H1 (cell line): ENCODE results near the gene FMN2. TPM values are rescaled to one million over a fixed set of nuclear protein-coding genes. Genes with fewer than 3 reads are reported as not detected.
A peak's percentile ranks its signal among the peaks of the same experiment; 100 is the strongest.

Experiments
- CTCF ChIA-PET: fragments of 300-600 bp; sonication (Branson Sonifier 250); formaldehyde crosslinking; loops from one replicate; lab custom pipeline; 2021; ENCODE audit not compliant: partially characterized antibody; lab: Charles Lee
- POLR2A ChIA-PET: fragments of 300-600 bp; sonication (Branson Sonifier 250); formaldehyde crosslinking; loops from one replicate; lab custom pipeline; 2021; ENCODE audit warnings: inconsistent platforms; ENCODE audit not compliant: partially characterized antibody; lab: Charles Lee
- DNase-seq, 2 experiments: peaks; one replicate each; pipeline versions ENCODE4 v3.0.0 to v3.0.0-alpha.2; 2010 to 2022; ENCODE audit warnings: low spot score in 2 of 2, low read depth in 1 of 2, mixed read lengths in 1 of 2
- FAIRE-seq: peaks from 2 replicates; lab custom pipeline; 2011; peaks lifted over from hg19 to GRCh38; lab: Jason Lieb, UNC
- H2AFZ ChIP-seq: 2 replicates; pipeline ENCODE4 v1.8.1; 2012; ENCODE audit warnings: low read length, inconsistent platforms
- H2AK5ac ChIP-seq: 2 replicates; pipeline ENCODE4 v1.6.1; 2013; ENCODE audit warnings: low read depth, low read length
- H2BK120ac ChIP-seq: replicated peaks from 2 replicates; pipeline ENCODE3; 2013; ENCODE audit warnings: low read depth, low read length, inconsistent platforms
- H2BK12ac ChIP-seq: 2 replicates; pipeline ENCODE4 v1.6.1; 2013; ENCODE audit warnings: low read depth, low read length
- H2BK15ac ChIP-seq: 2 replicates; pipeline ENCODE4 v1.6.1; 2013; ENCODE audit warnings: low read length
- H2BK20ac ChIP-seq: 2 replicates; pipeline ENCODE4 v1.6.1; 2013; ENCODE audit warnings: low read length
- H2BK5ac ChIP-seq: 2 replicates; pipeline ENCODE4 v1.6.1; 2013; ENCODE audit warnings: low read depth, low read length
- H3K14ac ChIP-seq: 2 replicates; pipeline ENCODE4 v1.6.1; 2013; ENCODE audit warnings: inconsistent platforms; ENCODE audit not compliant: insufficient read length
- H3K18ac ChIP-seq: 2 replicates; pipeline ENCODE4 v1.6.1; 2013; ENCODE audit warnings: low read length; ENCODE audit errors: extremely low read depth
- H3K23ac ChIP-seq: 2 replicates; pipeline ENCODE4 v1.6.1; 2013; ENCODE audit warnings: inconsistent platforms; ENCODE audit not compliant: insufficient read length
- H3K23me2 ChIP-seq: 2 replicates; pipeline ENCODE4 v1.6.1; 2013; ENCODE audit warnings: low read depth, low read length
- H3K27ac ChIP-seq: 2 replicates; pipeline ENCODE4 v1.6.1; 2011; ENCODE audit warnings: low read depth, low read length, inconsistent platforms
- H3K27me3 ChIP-seq, 4 experiments: replicated peaks in 1 of 4; 1 replicate in 1 of 4; 2 replicates in 3 of 4; pipeline versions ENCODE4 v1.6.1 to v1.8.1; 2011 to 2013; ENCODE audit warnings: low read length in 3 of 4, mild to moderate bottlenecking in 3 of 4, inconsistent platforms in 2 of 4, mixed read lengths in 2 of 4, moderate library complexity in 1 of 4; ENCODE audit not compliant: control insufficient read depth in 3 of 4, insufficient read depth in 3 of 4; ENCODE audit errors: extremely low read depth in 1 of 4
- H3K36me3 ChIP-seq, 4 experiments: 2 replicates each; pipeline versions ENCODE4 v1.6.1 to v1.8.1; 2011 to 2013; ENCODE audit warnings: mild to moderate bottlenecking in 4 of 4, low read length in 3 of 4, moderate library complexity in 2 of 4, control low read depth in 1 of 4, inconsistent platforms in 1 of 4; ENCODE audit not compliant: insufficient read depth in 4 of 4, control insufficient read depth in 2 of 4
- H3K4ac ChIP-seq: replicated peaks from 2 replicates; pipeline ENCODE3; 2013; ENCODE audit warnings: low read length, low read depth, mixed read lengths, inconsistent platforms; ENCODE audit not compliant: insufficient read length
- H3K4me1 ChIP-seq, 4 experiments: replicated peaks in 1 of 4; 1 replicate in 1 of 4; 2 replicates in 3 of 4; pipeline versions ENCODE4 v1.6.1 to v1.8.1; 2011 to 2013; ENCODE audit warnings: low read length in 3 of 4, inconsistent platforms in 2 of 4, mixed read lengths in 1 of 4; ENCODE audit not compliant: insufficient read depth in 4 of 4, control insufficient read depth in 3 of 4
- H3K4me2 ChIP-seq, 2 experiments: 2 replicates each; pipeline versions ENCODE4 v1.6.1 to v1.8.1; 2011 to 2013; ENCODE audit warnings: low read depth in 2 of 2, low read length in 2 of 2, control low read depth in 1 of 2, inconsistent platforms in 1 of 2, mild to moderate bottlenecking in 1 of 2; ENCODE audit not compliant: insufficient read depth in 1 of 2
- H3K4me3 ChIP-seq, 4 experiments: fragments of 200-600, 300-600 bp in 1 of 4; sonication (generic), shearing (Covaris generic), sonication (Bioruptor Twin) in 1 of 4; 2 replicates each; pipeline versions ENCODE4 v1.5.1 to v1.8.1; 2011 to 2016; ENCODE audit warnings: low read length in 4 of 4, low read depth in 3 of 4, control low read depth in 2 of 4, inconsistent platforms in 2 of 4, mild to moderate bottlenecking in 2 of 4, mixed read lengths in 1 of 4, moderate library complexity in 1 of 4; ENCODE audit not compliant: insufficient read depth in 2 of 4; ENCODE audit errors: extremely low read depth in 1 of 4
- H3K56ac ChIP-seq: replicated peaks from 2 replicates; pipeline ENCODE3; 2013; ENCODE audit warnings: low read depth, mild to moderate bottlenecking, mixed read lengths, low read length, inconsistent platforms; ENCODE audit not compliant: insufficient read length
- H3K79me1 ChIP-seq: 2 replicates; pipeline ENCODE4 v1.6.1; 2013; ENCODE audit warnings: low read depth, low read length, control low read depth
- H3K79me2 ChIP-seq, 2 experiments: 2 replicates each; pipeline versions ENCODE4 v1.6.1 to v1.8.1; 2012 to 2013; ENCODE audit warnings: low read length in 2 of 2, mild to moderate bottlenecking in 2 of 2, inconsistent platforms in 1 of 2; ENCODE audit not compliant: insufficient read depth in 2 of 2, control insufficient read depth in 1 of 2
- H3K9ac ChIP-seq, 4 experiments: replicated peaks in 1 of 4; 1 replicate in 1 of 4; 2 replicates in 3 of 4; pipeline versions ENCODE4 v1.6.1 to v1.8.1; 2011 to 2013; ENCODE audit warnings: low read depth in 3 of 4, low read length in 3 of 4, control low read depth in 2 of 4, mild to moderate bottlenecking in 2 of 4, moderate library complexity in 2 of 4, inconsistent platforms in 1 of 4; ENCODE audit errors: extremely low read depth in 1 of 4
- H3K9me3 ChIP-seq, 2 experiments: 2 replicates each; pipeline versions ENCODE4 v1.6.1 to v1.8.1; 2012 to 2013; ENCODE audit warnings: mild to moderate bottlenecking in 2 of 2, moderate library complexity in 2 of 2, control low read depth in 1 of 2, inconsistent platforms in 1 of 2, low read depth in 1 of 2, low read length in 1 of 2, mixed read lengths in 1 of 2; ENCODE audit not compliant: insufficient read depth in 2 of 2
- H4K20me1 ChIP-seq, 2 experiments: replicated peaks in 1 of 2; 2 replicates each; pipeline versions ENCODE3 to v1.8.1; 2011 to 2013; ENCODE audit warnings: inconsistent platforms in 2 of 2, low read length in 2 of 2, mild to moderate bottlenecking in 1 of 2; ENCODE audit not compliant: insufficient read depth in 2 of 2, control insufficient read depth in 1 of 2
- H4K5ac ChIP-seq: 2 replicates; pipeline ENCODE4 v1.6.1; 2013; ENCODE audit warnings: low read length, low read depth, mixed read lengths, inconsistent platforms; ENCODE audit not compliant: insufficient read length
- H4K8ac ChIP-seq: 2 replicates; pipeline ENCODE4 v1.8.0; 2013; ENCODE audit warnings: mild to moderate bottlenecking, moderate library complexity, low read length, inconsistent platforms; ENCODE audit not compliant: insufficient read depth; ENCODE audit errors: extremely low read depth
- H4K91ac ChIP-seq: replicated peaks from 2 replicates; pipeline ENCODE3; 2013; ENCODE audit warnings: low read length, mixed read lengths, inconsistent platforms; ENCODE audit not compliant: insufficient read length
- BACH1 ChIP-seq: IDR thresholded peaks from 2 replicates; pipeline ENCODE4 v1.6.1; 2012; ENCODE audit warnings: low read length, improper control_type of control experiment
- HDAC2 ChIP-seq, 2 experiments: fragments of 300-600 bp in 1 of 2; sonication (generic) in 1 of 2; IDR thresholded peaks; 2 replicates each; pipeline ENCODE4 v1.6.1; 2011 to 2012; ENCODE audit warnings: low read depth in 2 of 2, low read length in 2 of 2, mild to moderate bottlenecking in 2 of 2, moderate library complexity in 2 of 2, borderline replicate concordance in 1 of 2, inconsistent platforms in 1 of 2
- JUND ChIP-seq: IDR thresholded peaks from 2 replicates; pipeline ENCODE4 v1.6.1; 2011; ENCODE audit warnings: mild to moderate bottlenecking, improper control_type of control experiment, low read length
- KDM5A ChIP-seq: fragments of 200-600 bp; IDR thresholded peaks from 2 replicates; pipeline ENCODE4 v1.7.1; 2012; ENCODE audit warnings: mild to moderate bottlenecking, low read length, inconsistent platforms, mixed read lengths
- MAFK ChIP-seq: IDR thresholded peaks from 2 replicates; pipeline ENCODE4 v1.6.1; 2012; ENCODE audit warnings: low read depth, mild to moderate bottlenecking, improper control_type of control experiment, low read length
- POLR2A ChIP-seq, 2 experiments: IDR thresholded peaks; 1 replicate in 1 of 2; 2 replicates in 1 of 2; pipeline ENCODE4 v1.6.1; 2011; ENCODE audit warnings: low read depth in 2 of 2, low read length in 2 of 2, mild to moderate bottlenecking in 2 of 2; ENCODE audit errors: control extremely low read depth in 1 of 2
- TBP ChIP-seq: IDR thresholded peaks from 2 replicates; pipeline ENCODE4 v1.6.1; 2011; ENCODE audit warnings: low read depth, low read length, improper control_type of control experiment
- WGBS, 2 experiments: shearing (Covaris generic) in 1 of 2; methylation state at CpG; one replicate each; pipeline versions ENCODE4 v1.1.6 to v1.1.7; 2013 to 2015; ENCODE audit warnings: low lambda C conversion rate in 2 of 2, mixed read lengths in 2 of 2, inconsistent platforms in 1 of 2, low coverage in 1 of 2, missing lambda C conversion rate in 1 of 2; ENCODE audit not compliant: insufficient replicate concordance in 2 of 2, insufficient coverage in 1 of 2, insufficient read length in 1 of 2; ENCODE audit errors: extremely low coverage in 1 of 2, missing lambda C conversion rate in 1 of 2; 5-methylcytosine and 5-hydroxymethylcytosine counted together
- polyA plus RNA-seq, 7 experiments: library from polyadenylated mRNA; depleted of rRNA in 3 of 7; stranded (reverse) in 5 of 7; unstranded in 2 of 7; fragments of >200 nt in 5 of 7; fragments of 200-250 nt in 2 of 7; gene quantifications; 1 replicate in 5 of 7; 2 replicates in 1 of 7; 4 replicates in 1 of 7; pipeline versions ENCODE4 v1.2.1 to v1.2.3, GENCODE V29; 2011 to 2013; ENCODE audit warnings: missing spikeins in 2 of 7, mixed read lengths in 2 of 7
- total RNA-seq: library from RNA; stranded (reverse); fragmentation: NEBNext Ultra II Directional; extraction: Animal tissue kit (Norgen Biotek cat#: 25700); gene quantifications from 2 replicates; pipeline ENCODE4 v1.2.1, GENCODE V29; 2021

The FMN2 gene
- total and polyA plus RNA-seq, 2 of the 8 experiments (the other 6 are each of a cell fraction or from before 2014, with no cell fraction given), result 0.83 to 2.0 TPM

- DNase-seq (no peak), FAIRE-seq (no peak)
- Histone ChIP-seq H2BK20ac (no peak overlapping the region; the same call in 1 of the 2 replicates), H3K4me3 (no peak overlapping the region), H3K79me1 (no peaks in the 10 kb centered on the region), H3K9ac (no peak overlapping the region), H2AFZ (peak overlapping the region; percentile 87), H4K5ac (no peak overlapping the region), H3K27ac (no peak overlapping the region), H2AK5ac (no peak overlapping the region), H2BK120ac (no peak overlapping the region), H2BK5ac (no peak overlapping the region), H3K23me2 (no peaks in the 10 kb centered on the region), H3K4me1 (no peaks in the 10 kb centered on the region), H3K18ac (no peak overlapping the region), H2BK15ac (no peak overlapping the region), H4K91ac (no peak overlapping the region), H3K14ac (no peak overlapping the region), H3K27me3 (no peaks in the 10 kb centered on the region), H3K56ac (no peak overlapping the region), H3K23ac (no peak overlapping the region), H4K20me1 (no peaks in the 10 kb centered on the region), H3K9me3 (no peaks in the 10 kb centered on the region), H3K4me2 (no peak overlapping the region), H3K36me3 (no peaks in the 10 kb centered on the region), H2BK12ac (no peak overlapping the region), H3K4ac (no peak overlapping the region), H4K8ac (no peak overlapping the region), H3K79me2 (no peaks in the 10 kb centered on the region)
- POLR2A ChIA-PET, result no interaction called here
- CTCF ChIA-PET, result interaction anchor here (0.6 to 1.6 kb wide), 4 partner anchors 11 to 1641 kb away, joined by 3 to 7 read pairs (median 4); no protein-coding TSS in a partner anchor
- no peak for TF ChIP-seq TBP
- TF ChIP-seq MAFK, result peak; percentile 84
- TF ChIP-seq HDAC2 (IDR thresholded peaks at IDR 0.05; ENCODE audit: borderline replicate concordance in 1 of 2, low read depth in 2 of 2, low read length in 2 of 2), result no peak
- peak; percentile 52; the same call in 1 of the 2 replicates for TF ChIP-seq JUND
- TF ChIP-seq POLR2A (IDR thresholded peaks at IDR 0.05; ENCODE audit: control extremely low read depth in 1 of 2, low read depth in 2 of 2, low read length in 2 of 2), result no peak
- peak; percentile 83 for TF ChIP-seq BACH1
- TF ChIP-seq KDM5A, result no peak
- WGBS, 2 experiments, result 91% methylated on average over 2 of the region's 2 CpGs; no CpG with 5 or more reads in 1 of the 2 experiments
Measured at GRCh38 chr1:240499012-240499411, 407.3 kb downstream of the FMN2 start.
